Subcutaneous adipose tissue (tissue), 4 donors: ENCODE measurements around the gene RAB20. TPM values are rescaled to one million over a fixed set of nuclear protein-coding genes. Genes with fewer than 3 reads are reported as not detected.

Experiments used
- CTCF ChIP-seq: fragments of 450-650 bp; IDR thresholded peaks from one replicate; pipeline ENCODE4 v1.5.1; 2016; ENCODE audit warnings: low read depth, mild to moderate bottlenecking, control low read depth, antibody characterized with exemption, moderate library complexity
- total RNA-seq, 4 donors: library from RNA; depleted of rRNA; stranded (reverse); fragments of >200 nt; gene quantifications; one replicate each; pipeline ENCODE4 v1.1.0, GENCODE V29; 2016

The RAB20 gene
- total RNA-seq, 4 donors from 2014 or later: 26.6 to 78.5 (median 37.8) TPM

- TF ChIP-seq CTCF: no peak
These were observed 1.9 kb upstream of the RAB20 start for GRCh38 chr13:110563463-110563774.

GRCh38 chr13:110562696-110563462 is 1.4 kb upstream of the RAB20 start:
- no peak for TF ChIP-seq CTCF

GRCh38 chr13:110562036-110562597 is 595 bp upstream of the RAB20 start:
- TF ChIP-seq CTCF: no peak

GRCh38 chr13:110560601-110561343 is 750 bp downstream of the RAB20 start:
- no peak for TF ChIP-seq CTCF

- TF ChIP-seq CTCF: no peak
These were observed 1.5 kb downstream of the RAB20 start for GRCh38 chr13:110559986-110560385.

- TF ChIP-seq CTCF: no peak
These were observed 2.0 kb downstream of the RAB20 start for GRCh38 chr13:110559429-110559943.

GRCh38 chr13:110557610-110558305 is 3.8 kb downstream of the RAB20 start:
- no peak for TF ChIP-seq CTCF
